HEK293T (cell line): ENCODE data around the gene PSMD9.
A peak's percentile ranks its signal among the peaks of the same experiment; 100 is the strongest.

ENCODE experiments used
- CTCF ChIA-PET: fragments of 350-600 bp; formaldehyde crosslinking; extraction: SDS; loops from one replicate; lab custom pipeline; 2021; ENCODE audit warnings: antibody characterized with exemption, inconsistent platforms; lab: Yijun Ruan, JAX
- POLR2A ChIA-PET: fragments of 350-600 bp; formaldehyde crosslinking; extraction: SDS; loops from one replicate; lab custom pipeline; 2020; ENCODE audit warnings: antibody characterized with exemption, inconsistent platforms; lab: Yijun Ruan, JAX
- DNase-seq: peaks from one replicate; pipeline ENCODE4 v3.0.0; 2012; ENCODE audit warnings: mixed read lengths; ENCODE audit errors: extremely low spot score
- ARNT ChIP-seq: fragments of 450-650 bp; IDR thresholded peaks from 2 replicates; pipeline ENCODE4 v1.6.1; 2017; ENCODE audit warnings: mild to moderate bottlenecking
- BHLHE40 ChIP-seq: fragments of 450-650 bp; IDR thresholded peaks from 2 replicates; pipeline ENCODE4 v1.6.1; 2016; ENCODE audit warnings: mild to moderate bottlenecking, moderate library complexity, borderline replicate concordance
- CTBP1 ChIP-seq: fragments of 450-650 bp; IDR thresholded peaks from 2 replicates; pipeline ENCODE4 v1.6.1; 2016; ENCODE audit warnings: borderline replicate concordance
- ELF4 ChIP-seq: fragments of 450-650 bp; IDR thresholded peaks from 2 replicates; pipeline ENCODE4 v1.6.1; 2017; ENCODE audit warnings: antibody characterized with exemption
- FOXA1 ChIP-seq: fragments of 450-650 bp; IDR thresholded peaks from 2 replicates; pipeline ENCODE4 v1.6.1; 2016; ENCODE audit warnings: mild to moderate bottlenecking
- FOXK2 ChIP-seq: fragments of 450-650 bp; IDR thresholded peaks from 2 replicates; pipeline ENCODE4 v1.6.1; 2016; ENCODE audit warnings: mild to moderate bottlenecking
- FOXM1 ChIP-seq: fragments of 450-650 bp; IDR thresholded peaks from 2 replicates; pipeline ENCODE4 v1.6.1; 2017; ENCODE audit warnings: mild to moderate bottlenecking, borderline replicate concordance
- HDGF ChIP-seq: fragments of 450-650 bp; IDR thresholded peaks from 2 replicates; pipeline ENCODE4 v1.6.1; 2017; ENCODE audit warnings: antibody characterized with exemption, borderline replicate concordance
- L3MBTL2 ChIP-seq: fragments of 450-650 bp; conservative IDR thresholded peaks from 2 replicates; pipeline ENCODE4 v1.6.1; 2016; ENCODE audit warnings: mild to moderate bottlenecking
- LEF1 ChIP-seq: fragments of 450-650 bp; IDR thresholded peaks from 2 replicates; pipeline ENCODE4 v1.6.1; 2017; ENCODE audit warnings: mild to moderate bottlenecking, borderline replicate concordance
- NFRKB ChIP-seq: fragments of 450-650 bp; IDR thresholded peaks from 2 replicates; pipeline ENCODE4 v1.6.1; 2016; ENCODE audit warnings: mild to moderate bottlenecking, moderate library complexity
- PKNOX1 ChIP-seq: fragments of 450-650 bp; IDR thresholded peaks from 2 replicates; pipeline ENCODE4 v1.6.1; 2016
- SP1 ChIP-seq: fragments of 450-650 bp; IDR thresholded peaks from 2 replicates; pipeline ENCODE4 v1.6.1; 2017
- SUZ12 ChIP-seq: fragments of 450-650 bp; IDR thresholded peaks from 2 replicates; pipeline ENCODE4 v1.6.1; 2016; ENCODE audit warnings: mild to moderate bottlenecking
- TARDBP ChIP-seq: fragments of 450-650 bp; IDR thresholded peaks from 2 replicates; pipeline ENCODE4 v1.6.1; 2016
- ZNF384 ChIP-seq: fragments of 450-650 bp; IDR thresholded peaks from 2 replicates; pipeline ENCODE4 v1.6.1; 2016

PSMD9 gene

GRCh38 chr12:121916719-121917118 lies 28.1 kb downstream of the PSMD9 start:
- TF ChIP-seq NFRKB, result no peak
- TF ChIP-seq SP1, result no peak
- TF ChIP-seq SUZ12, result no peak
- no peak for TF ChIP-seq CTBP1
- no peak for TF ChIP-seq LEF1
- no peak for TF ChIP-seq ELF4
- no peak for TF ChIP-seq ARNT
- TF ChIP-seq FOXK2, result no peak
- TF ChIP-seq TARDBP, result no peak
- no peak for TF ChIP-seq FOXA1
- TF ChIP-seq FOXM1, result no peak
- no peak for TF ChIP-seq BHLHE40
- TF ChIP-seq L3MBTL2, result no peak
- no peak for TF ChIP-seq HDGF
- no peak for TF ChIP-seq ZNF384
- no peak for TF ChIP-seq PKNOX1
- DNase-seq, result no peak
- CTCF ChIA-PET, result interaction anchor here (1.2 kb wide), 1 partner anchor 10 kb away, joined by 4 read pairs; no protein-coding TSS in a partner anchor
- POLR2A ChIA-PET, result no interaction called here

- TF ChIP-seq SP1 (no peak), BHLHE40 (no peak), CTBP1 (no peak), ZNF384 (no peak), LEF1 (no peak), NFRKB (no peak), ELF4 (no peak), FOXA1 (no peak), PKNOX1 (no peak), ARNT (no peak), HDGF (no peak)
- peak; percentile 55 for DNase-seq
- ChIA-PET CTCF (interaction anchor here (0.6 kb wide), 3 partner anchors 39 to 100 kb away, joined by 4 to 8 read pairs (median 4); no protein-coding TSS in a partner anchor), POLR2A (interaction anchor here (1.8 kb wide), 1 partner anchor 103 kb away, joined by 4 read pairs; the partner anchor contains the start of gene BCL7A)
These were observed 29.5 kb downstream of the PSMD9 start, which contains the start of gene CFAP251 for GRCh38 chr12:121917950-121918678. TSS of gene CFAP251 (plus strand) at chr12:121918592. CDS start at chr12:121921306, 2,714 bp downstream.

- TF ChIP-seq ARNT (no peak), LEF1 (no peak), ZNF384 (no peak), CTBP1 (no peak), FOXA1 (no peak), HDGF (no peak), FOXK2 (no peak), ELF4 (no peak), BHLHE40 (no peak), SUZ12 (no peak), L3MBTL2 (no peak), SP1 (no peak), TARDBP (no peak)
- no peak for DNase-seq
- ChIA-PET CTCF (interaction anchor here (0.6 kb wide), 3 partner anchors 39 to 100 kb away, joined by 4 to 8 read pairs (median 4); no protein-coding TSS in a partner anchor), POLR2A (interaction anchor here (1.8 kb wide), 1 partner anchor 103 kb away, joined by 4 read pairs; the partner anchor contains the start of gene BCL7A)
These were observed 30.1 kb downstream of the PSMD9 start for GRCh38 chr12:121918679-121919038.

GRCh38 chr12:121921066-121921465 lies 32.5 kb downstream of the PSMD9 start:
- no peak for TF ChIP-seq ELF4
- TF ChIP-seq CTBP1, result no peak
- no peak for TF ChIP-seq LEF1
- TF ChIP-seq FOXM1, result no peak
- no peak for TF ChIP-seq HDGF
- TF ChIP-seq NFRKB, result no peak
- no peak for TF ChIP-seq TARDBP
- TF ChIP-seq SP1, result no peak
- TF ChIP-seq PKNOX1, result no peak
- TF ChIP-seq ARNT, result no peak
- ChIA-PET CTCF (no interaction called here), POLR2A (no interaction called here)

GRCh38 chr12:121925358-121925695 lies 36.7 kb downstream of the PSMD9 start:
- ChIA-PET POLR2A (no interaction called here), CTCF (no interaction called here)
- no peak for TF ChIP-seq ELF4
- TF ChIP-seq FOXK2, result no peak
- TF ChIP-seq SUZ12, result no peak
- no peak for TF ChIP-seq L3MBTL2
- no peak for TF ChIP-seq FOXA1
- no peak for TF ChIP-seq ARNT
- TF ChIP-seq BHLHE40, result no peak
- no peak for TF ChIP-seq ZNF384
- no peak for TF ChIP-seq PKNOX1
- TF ChIP-seq SP1, result no peak
- TF ChIP-seq HDGF, result no peak
- TF ChIP-seq LEF1, result no peak
- no peak for TF ChIP-seq NFRKB
- no peak for TF ChIP-seq TARDBP
- no peak for TF ChIP-seq CTBP1
- no peak for TF ChIP-seq FOXM1
- no peak for DNase-seq

More at GRCh38 chr12:121921066-121921465, 32.5 kb downstream of the PSMD9 start:
- DNase-seq, result no peak
